Upper lobe of left lung (tissue), 4 donors: ENCODE results near the gene TNFRSF14.

Experiments used
- EP300 ChIP-seq, 4 donors: sonication (generic); formaldehyde crosslinking; IDR thresholded peaks; one replicate each; pipeline ENCODE4 v1.5.1; 2017; ENCODE audit warnings: antibody characterized with exemption in 4 of 4, control low read depth in 2 of 4
- POLR2A ChIP-seq, 4 donors: fragments of 450-650 bp; IDR thresholded peaks; one replicate each; pipeline ENCODE4 v1.5.1; 2016 to 2017; ENCODE audit warnings: antibody characterized with exemption in 4 of 4, mild to moderate bottlenecking in 2 of 4
- POLR2AphosphoS5 ChIP-seq, 2 donors: sonication (generic); formaldehyde crosslinking; IDR thresholded peaks; one replicate each; pipeline ENCODE4 v1.5.1; 2017; ENCODE audit warnings: antibody characterized with exemption in 2 of 2
- TF ChIP-seq, protein P1 (sequence below), 6 experiments: fragments of 450-650 bp in 4 of 6; fragments of 200-600 bp in 2 of 6; sonication (generic) in 2 of 6; IDR thresholded peaks; one replicate each; pipeline ENCODE4 v1.5.1; 2016 to 2019; ENCODE audit warnings: antibody characterized with exemption in 6 of 6

DNA sequence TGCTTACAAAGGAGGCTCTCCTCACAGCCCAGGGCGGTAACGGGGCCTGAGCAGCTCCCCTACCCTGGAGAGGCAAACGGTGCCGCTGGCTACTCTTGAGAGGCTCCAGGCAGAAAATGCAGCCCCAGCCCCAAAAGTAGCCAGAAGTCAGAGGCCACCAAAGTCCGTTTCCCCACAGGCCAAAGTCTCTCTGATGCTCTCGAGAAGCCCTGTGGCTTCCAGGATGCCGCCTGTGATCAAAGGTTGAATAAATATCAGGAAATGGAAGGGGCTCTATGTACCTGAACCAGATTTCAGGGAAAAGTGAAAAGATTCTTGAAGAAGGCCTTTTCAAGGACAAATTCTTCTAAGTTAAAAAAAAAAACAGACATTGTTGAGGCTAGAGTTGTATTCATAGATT lies 33.9 kb upstream of the TNFRSF14 start:
- no peak for TF ChIP-seq POLR2A (IDR thresholded peaks at IDR 0.05)
- TF ChIP-seq, protein P1, sequence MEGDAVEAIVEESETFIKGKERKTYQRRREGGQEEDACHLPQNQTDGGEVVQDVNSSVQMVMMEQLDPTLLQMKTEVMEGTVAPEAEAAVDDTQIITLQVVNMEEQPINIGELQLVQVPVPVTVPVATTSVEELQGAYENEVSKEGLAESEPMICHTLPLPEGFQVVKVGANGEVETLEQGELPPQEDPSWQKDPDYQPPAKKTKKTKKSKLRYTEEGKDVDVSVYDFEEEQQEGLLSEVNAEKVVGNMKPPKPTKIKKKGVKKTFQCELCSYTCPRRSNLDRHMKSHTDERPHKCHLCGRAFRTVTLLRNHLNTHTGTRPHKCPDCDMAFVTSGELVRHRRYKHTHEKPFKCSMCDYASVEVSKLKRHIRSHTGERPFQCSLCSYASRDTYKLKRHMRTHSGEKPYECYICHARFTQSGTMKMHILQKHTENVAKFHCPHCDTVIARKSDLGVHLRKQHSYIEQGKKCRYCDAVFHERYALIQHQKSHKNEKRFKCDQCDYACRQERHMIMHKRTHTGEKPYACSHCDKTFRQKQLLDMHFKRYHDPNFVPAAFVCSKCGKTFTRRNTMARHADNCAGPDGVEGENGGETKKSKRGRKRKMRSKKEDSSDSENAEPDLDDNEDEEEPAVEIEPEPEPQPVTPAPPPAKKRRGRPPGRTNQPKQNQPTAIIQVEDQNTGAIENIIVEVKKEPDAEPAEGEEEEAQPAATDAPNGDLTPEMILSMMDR (IDR thresholded peaks at IDR 0.05), result no peak
- no peak for TF ChIP-seq POLR2AphosphoS5 (IDR thresholded peaks at IDR 0.05)
- TF ChIP-seq EP300 (IDR thresholded peaks at IDR 0.05), result no peak
